Skin epidermis (tissue), 12 donors: ENCODE measurements around the gene EIF5A.

ENCODE experiments used
- H3K27ac ChIP-seq, 21 experiments: fragments of 200-600 bp; sonication (generic) in 11 of 21; one replicate each; pipeline ENCODE4 v1.5.0; 2020; ENCODE audit warnings: mild to moderate bottlenecking in 3 of 21, inconsistent platforms in 2 of 21, moderate library complexity in 2 of 21
- H3K4me3 ChIP-seq, 7 experiments: fragments of 200-600 bp; sonication (generic) in 2 of 7; one replicate each; pipeline ENCODE4 v1.5.0; 2020; ENCODE audit warnings: inconsistent platforms in 2 of 7, mild to moderate bottlenecking in 2 of 7, moderate library complexity in 1 of 7

The EIF5A gene

DNA sequence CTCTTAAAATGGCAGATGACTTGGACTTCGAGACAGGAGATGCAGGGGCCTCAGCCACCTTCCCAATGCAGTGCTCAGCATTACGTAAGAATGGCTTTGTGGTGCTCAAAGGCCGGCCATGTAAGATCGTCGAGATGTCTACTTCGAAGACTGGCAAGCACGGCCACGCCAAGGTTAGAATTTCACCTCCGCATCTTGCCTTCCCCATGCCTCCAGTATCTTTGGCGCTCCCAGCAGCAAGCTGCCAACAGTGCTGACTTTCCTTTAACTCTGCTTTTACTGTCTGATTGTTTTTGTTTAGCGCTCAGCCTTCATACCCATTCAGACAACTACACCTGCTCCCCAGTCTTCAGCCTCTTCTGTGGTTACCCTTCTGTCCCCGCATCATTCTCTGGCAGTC, 2.2 kb downstream of the EIF5A start:
- Histone ChIP-seq H3K27ac (peak overlapping the region in 14 of 21 experiments; percentile 93 to 100 (median 100)), H3K4me3 (peak overlapping the region in 4 of 7 experiments; percentile 86 to 100 (median 94))

DNA sequence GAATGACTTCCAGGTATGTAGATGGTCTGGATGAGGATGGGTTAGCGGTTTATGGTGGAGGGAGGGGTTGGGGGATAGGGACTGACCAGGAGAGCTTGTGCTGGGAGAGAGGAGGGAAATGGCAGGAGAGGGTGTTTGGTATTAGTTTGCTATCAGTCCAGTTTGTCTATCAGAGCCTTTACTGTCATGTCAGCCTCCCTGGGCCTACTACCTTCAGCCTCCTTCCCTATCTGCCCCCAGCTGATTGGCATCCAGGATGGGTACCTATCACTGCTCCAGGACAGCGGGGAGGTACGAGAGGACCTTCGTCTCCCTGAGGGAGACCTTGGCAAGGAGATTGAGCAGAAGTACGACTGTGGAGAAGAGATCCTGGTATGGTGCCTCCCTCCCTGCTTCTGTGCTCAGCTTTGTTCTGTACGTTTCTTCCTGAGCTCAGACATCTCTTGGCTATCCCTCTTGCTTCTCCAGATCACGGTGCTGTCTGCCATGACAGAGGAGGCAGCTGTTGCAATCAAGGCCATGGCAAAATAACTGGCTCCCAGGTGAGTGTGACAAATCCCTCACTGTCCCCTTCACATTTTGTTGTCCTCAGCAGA, 3.8 kb downstream of the EIF5A start:
- Histone ChIP-seq H3K27ac (no peak overlapping the region), H3K4me3 (no peak overlapping the region)

DNA sequence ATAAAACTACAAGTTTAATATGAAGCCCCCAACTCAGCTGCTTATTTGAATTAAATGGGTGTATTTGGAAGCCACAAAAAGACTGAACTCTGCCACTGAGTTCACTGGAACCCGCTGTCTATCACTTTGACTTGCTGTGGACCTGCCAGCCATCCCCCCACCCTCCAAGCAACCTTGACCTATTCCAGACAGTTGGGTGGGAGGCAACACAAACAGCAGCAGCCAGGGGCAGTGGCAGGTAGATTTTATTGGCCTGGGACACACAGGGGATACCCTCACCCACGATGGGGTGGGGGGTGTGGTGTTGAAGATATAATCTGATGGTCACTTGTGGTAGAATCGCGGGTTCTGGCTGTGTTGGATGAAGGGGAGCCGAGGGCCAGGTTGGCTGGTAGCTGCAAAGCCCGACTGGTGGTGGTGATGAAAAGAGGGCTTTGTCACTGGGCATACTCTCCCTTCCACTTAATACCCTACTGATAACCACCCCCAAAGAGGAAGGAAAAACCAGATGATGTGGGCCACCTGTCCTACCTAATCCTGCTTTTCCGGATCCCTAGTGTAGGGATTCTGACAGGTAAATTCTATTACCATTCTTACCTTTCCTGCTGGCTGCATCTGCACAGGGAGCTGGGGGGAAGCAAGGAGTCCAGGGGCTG, 5.1 kb downstream of the EIF5A start:
- no peak overlapping the region for H3K4me3 ChIP-seq
- H3K27ac ChIP-seq, result no peak overlapping the region

DNA sequence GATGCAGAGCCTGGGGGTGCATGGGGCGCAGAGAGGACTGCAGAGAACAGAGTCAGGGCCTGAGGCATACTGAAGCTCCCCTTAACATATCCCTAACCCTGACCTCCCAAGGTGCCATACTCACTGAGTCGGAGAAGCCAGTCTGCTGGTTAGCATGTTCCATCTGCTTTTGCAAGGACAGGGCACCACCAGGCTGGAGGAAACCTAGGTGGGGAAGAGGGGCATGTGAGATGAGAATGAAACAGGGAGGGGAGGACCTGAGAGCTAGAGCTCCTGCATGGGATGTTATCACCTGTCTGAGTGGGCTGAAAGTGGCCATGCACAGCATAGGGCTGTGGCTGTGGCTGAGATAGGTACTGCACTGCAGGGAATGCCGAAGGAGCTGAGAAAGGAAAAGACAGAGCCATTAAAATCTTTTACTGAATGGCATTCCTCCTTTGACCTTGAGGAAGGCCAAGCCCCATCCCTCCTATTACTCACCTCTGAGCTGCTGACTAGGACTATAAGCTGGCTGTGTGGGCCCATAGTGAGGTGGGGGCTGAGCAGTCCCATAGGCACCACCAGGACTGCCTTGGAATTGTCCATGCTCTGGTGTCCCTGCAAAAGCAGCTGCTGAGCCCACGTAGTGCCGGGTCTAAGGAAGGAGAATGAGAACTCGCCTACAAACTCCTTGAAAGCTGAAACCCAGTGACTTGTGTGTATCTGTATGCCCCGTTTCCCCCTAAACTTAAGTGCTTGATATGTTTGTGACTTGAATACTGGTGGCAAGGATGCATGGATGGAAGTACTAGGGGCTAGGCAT, 5.9 kb downstream of the EIF5A start:
- H3K27ac ChIP-seq, result peak overlapping the region in 1 of 21 experiments; percentile 38
- no peak overlapping the region for H3K4me3 ChIP-seq

DNA sequence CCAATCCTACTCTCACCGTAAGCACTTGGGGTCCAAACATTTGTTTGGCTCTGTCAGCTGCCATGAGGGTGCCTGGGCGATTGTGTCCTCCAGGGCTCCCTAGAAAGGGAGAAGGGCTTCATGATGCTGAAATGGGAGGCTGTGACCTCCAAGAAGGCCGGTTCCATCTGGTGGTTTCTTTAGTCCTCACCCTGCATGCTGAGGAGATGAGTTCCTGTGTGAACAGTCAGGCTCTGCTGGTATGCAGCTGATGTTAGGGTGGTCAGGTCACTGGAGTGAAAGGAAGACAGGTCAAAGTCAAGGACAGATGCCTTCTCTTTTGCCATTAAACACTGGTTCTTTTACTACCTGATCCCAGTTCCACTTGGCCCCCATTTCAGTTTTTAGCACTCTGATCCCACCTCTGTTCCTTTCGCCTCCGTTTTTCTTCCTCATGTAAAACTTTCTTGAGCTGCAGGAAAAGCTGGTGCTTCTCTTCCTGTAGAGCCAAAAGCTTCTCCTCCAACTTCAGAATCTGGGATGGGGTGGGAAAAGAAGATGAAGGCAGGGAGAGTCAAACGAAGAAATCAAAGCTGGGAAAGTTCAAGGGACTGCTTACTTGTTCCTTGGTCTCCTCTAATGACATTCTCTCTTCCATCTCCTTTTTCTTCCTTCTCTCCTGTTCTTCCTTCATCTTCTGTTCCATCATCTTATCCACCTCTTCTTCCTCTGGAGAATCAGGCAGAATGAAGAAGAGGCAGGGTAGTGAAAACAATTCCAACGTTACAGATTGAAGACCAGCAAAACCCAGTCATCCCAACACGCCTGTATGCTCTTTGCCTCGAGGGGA, 6.7 kb downstream of the EIF5A start:
- Histone ChIP-seq H3K4me3 (peak overlapping the region; percentile 50 to 92 (median 82)), H3K27ac (peak overlapping the region in 20 of 21 experiments; percentile 76 to 98 (median 92))

DNA sequence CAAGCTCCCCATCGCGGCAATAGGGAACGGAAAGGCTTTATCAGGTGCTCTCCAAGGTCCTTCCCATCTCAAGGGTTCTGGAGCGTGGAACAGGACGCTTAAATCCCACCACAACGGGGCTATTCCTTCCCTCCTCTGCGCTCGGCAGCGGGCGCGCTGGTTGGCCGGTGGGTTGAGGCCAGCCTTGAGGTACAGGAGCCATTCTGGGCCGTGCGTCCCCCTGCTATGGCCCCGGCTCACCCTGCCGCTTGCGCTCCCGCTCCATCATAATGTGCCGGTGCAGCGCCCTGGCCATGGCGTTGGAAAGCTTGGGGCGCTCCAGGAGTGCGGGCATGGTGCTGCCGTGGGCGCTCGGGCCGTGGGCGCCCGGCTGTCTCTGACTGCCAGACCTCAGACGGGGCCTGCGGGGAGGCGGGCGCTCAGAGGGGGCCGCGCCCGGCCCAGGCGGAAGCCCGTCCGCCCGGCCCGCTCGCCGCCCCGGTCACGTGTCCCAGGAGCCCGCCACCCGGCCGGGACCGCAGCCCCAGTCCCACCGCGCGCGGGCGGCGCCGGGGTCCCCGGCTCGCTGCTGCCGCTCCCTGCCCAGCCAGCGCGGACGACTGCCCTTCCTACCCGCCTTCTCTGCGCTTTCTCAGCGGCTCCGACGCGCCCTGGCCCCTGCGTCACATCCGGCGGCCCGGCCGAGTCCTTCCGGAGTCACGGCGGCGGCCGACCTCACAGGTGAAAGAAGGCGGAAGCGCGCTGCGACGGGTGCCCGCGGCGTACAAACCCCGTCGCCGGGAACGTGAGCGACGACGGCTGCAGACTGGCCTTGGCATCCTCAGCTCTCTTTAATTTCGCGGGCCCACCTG, 7.5 kb downstream of the EIF5A start, which contains the start of gene GPS2:
Gene GPS2 (minus strand): TSS at position 642 of the 851 bp plus-strand sequence. CDS start 308 bp downstream, at position 334.
- Histone ChIP-seq H3K27ac (peak within 1 kb of the TSS; percentile 76 to 98 (median 92)), H3K4me3 (peak within 1 kb of the TSS; percentile 50 to 92 (median 82))

DNA sequence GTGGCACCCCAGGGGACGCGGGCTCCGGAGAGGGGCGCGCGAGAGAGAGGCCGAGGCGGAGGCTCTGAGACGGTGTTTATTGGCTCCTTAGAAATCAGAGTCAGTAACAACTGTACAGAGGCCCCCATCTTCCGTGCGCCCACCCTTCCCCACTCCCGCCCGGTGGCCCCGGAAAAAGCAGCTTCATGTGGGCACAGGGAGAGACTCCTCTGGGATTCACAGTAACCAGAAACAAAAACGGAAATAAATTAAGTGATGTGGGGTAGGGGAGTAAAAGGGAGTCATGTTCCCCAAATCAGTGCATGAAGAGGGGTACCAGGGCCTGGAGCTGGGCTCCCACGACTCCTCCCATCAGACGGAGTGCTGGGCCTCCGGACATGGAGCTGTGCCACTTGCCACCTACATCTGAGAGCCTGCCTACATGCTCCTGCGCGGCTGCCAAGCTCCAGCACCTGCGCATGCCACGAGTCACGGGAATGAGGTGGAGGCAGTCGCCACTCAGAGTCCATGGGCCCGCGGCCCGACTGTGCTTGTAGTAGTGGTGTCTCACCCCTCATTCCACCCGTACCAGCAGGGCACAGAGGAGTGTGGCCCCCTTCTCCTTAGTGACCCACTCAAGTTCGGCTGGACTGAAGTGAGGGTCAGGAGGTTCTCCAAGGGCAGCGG, 8.3 kb downstream of the EIF5A start:
- peak overlapping the region; percentile 76 to 98 (median 92) for H3K27ac ChIP-seq
- peak overlapping the region; percentile 50 to 92 (median 82) for H3K4me3 ChIP-seq

DNA sequence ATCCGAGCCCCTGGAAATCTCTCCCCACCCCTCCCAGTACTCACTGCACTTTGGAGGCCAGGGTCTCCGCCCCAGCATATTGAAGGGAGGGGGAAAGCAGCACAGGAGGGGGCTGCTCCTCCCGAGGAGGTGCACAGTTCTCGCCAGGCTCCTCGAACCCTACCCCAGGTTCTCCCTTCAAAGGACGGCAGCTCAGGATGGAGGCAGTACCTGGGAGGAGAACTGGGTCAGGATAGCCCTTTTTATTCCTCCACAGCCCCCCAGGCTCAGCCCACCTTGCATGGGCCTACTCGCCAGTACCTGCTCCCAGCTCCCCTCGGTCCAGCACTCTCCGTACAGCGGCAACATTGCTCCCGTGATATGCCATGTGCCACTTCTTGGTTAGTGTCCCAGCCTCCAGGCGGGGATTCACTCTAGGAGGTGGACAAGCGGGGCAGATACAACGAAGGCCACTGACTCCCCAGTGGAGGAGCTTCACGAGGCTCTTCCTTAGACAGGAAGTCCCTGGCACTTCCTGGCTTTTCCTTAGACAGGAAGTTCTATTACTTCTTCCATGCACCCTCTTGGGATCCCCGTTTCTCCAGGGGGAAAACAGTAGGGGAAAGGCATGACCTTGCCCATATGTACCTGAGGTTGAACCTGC, 9.9 kb downstream of the EIF5A start:
- Histone ChIP-seq H3K27ac (peak overlapping the region in 1 of 21 experiments; percentile 38), H3K4me3 (no peak overlapping the region)

DNA sequence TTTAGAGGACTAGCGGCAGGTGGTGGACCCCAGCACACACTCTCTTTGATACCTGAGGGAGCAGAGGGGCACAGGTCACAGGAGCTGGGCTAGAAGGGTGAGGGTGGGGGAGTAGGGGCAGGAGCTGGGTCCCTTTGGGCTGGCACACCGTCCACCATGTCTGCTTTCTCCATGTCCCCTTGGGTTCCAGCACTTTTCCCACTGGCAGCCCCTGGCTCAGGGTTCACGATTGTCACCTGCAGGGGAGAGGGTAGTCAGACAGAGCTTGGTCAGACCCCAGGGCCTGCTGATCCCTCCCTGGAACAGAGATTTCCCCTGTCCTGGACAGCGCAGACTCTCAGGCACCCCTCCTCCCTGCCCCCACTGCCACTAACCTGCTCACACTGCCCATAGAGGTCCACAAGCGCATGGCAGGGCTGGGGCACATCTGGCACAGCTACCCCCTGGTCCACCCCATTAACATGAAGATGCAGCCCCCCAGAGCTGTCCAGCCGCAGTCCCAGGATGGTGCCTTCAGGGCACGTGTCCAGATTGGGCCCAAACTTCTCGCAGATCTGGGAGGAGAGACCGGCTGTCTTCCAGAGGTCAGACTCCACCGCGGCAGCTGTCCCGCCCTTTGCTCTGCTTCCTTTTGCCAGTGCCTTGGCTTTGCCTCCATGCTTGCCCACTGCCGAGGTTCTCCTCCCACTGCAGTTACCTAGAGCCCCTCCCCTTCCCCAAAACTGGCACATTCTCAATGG, 10.9 kb downstream of the EIF5A start:
- Histone ChIP-seq H3K4me3 (no peak overlapping the region), H3K27ac (peak overlapping the region in 1 of 21 experiments; percentile 5)

DNA sequence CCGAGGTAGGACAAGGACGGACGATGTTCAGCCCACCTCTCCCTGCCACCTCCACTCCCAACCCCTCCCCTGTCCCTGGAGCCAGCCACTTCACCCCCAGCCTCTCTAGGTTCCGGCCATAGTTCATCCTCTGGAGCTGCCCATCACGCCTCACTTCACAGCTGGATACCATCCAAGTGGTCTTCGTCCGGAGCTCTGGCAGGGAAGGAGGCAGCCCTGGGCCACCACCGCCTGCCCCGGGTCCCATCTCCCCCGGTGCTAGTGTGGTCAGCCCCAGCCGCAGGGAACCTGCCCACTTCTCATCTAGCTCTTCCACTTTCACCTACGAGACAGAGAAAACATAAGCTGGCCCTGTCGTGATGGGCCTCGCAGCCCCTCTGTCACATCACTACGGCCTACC, 14.0 kb downstream of the EIF5A start:
- Histone ChIP-seq H3K27ac (no peak overlapping the region), H3K4me3 (no peak overlapping the region)

DNA sequence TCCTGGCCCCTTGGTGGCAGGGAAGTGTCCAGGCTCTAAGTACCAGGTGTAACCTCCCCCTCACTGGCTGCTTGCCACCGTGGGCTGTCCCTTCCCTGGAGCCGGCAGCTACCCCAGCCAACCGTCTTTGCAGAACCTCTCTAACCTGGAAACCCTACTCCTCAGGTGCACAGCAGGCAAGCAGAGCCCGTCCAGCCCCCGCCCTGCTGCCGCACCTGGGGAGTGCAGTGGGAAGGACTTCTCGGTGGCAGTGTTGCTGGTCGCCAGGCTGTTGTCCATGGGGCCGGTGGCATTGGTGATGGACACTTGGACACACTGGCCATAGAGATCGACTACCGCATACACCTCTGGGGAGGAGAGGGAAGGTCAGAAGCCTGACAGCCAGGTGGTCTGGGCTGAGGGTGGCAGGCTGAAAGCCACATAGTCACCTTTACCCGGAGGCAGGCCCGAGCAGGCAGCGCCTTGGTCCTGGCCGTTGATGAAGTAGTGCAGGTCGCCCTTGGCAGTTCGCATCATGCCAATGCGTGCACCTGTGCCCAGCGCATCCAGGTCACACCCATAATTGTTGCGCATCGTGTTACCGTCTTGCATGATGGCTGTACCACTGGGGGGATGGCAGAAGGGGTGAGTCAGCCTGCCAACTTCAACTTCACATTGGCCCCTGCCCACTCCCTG, 15.2 kb downstream of the EIF5A start:
- H3K27ac ChIP-seq, result no peak overlapping the region
- H3K4me3 ChIP-seq, result no peak overlapping the region

DNA sequence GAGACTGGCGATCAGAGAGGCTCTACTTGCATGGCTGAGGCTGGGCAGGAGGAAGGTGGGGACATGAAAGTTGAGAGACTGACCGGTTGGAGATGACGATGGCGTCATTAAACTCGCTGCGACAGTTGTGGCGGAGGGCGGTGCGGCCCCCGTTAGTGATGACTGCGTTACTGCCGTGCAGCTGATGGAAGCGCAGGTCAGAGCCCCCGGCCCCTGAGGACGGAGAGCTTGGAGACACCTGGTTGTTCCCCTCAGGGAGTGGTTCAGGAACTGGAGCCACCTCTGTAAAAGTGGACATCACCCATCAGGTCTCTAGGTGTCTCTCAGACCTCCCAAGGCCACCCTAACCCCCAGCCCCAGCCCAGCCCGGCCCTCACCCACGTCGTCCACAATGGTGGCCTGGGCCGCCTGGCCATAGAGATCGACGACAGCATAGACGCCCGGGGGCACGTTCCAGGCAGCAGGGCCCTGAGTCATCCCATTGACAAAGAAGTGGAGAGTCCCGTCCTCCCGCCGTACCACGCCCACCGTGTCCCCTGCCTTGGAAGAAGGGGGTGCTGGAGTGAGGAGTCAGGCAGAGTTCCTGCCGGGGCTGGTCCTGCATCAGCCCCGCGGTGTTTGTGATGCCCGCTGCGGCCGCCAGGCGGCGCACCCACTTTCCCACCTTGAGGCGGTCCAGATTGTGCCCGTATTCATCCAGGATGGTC, 16.5 kb downstream of the EIF5A start:
- H3K27ac ChIP-seq, result no peak overlapping the region
- no peak overlapping the region for H3K4me3 ChIP-seq

DNA sequence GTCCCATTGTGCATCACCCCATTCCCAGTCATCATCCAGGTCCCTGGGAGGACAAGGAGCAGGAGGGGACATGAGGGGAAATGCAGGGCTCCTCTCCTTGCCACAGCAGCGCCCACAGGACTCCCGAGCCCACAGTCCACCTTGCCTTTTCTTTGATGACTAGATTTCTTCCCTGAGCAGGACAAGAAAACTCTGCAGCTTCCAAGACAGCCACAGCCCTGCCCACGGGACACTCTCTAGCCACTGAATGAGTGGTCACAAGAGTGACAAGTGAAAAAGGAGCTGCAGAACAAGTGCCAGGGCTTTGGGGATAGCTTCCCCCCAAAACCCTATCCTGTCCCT, 17.0 kb downstream of the EIF5A start:
- Histone ChIP-seq H3K4me3 (no peak overlapping the region), H3K27ac (no peak overlapping the region)

DNA sequence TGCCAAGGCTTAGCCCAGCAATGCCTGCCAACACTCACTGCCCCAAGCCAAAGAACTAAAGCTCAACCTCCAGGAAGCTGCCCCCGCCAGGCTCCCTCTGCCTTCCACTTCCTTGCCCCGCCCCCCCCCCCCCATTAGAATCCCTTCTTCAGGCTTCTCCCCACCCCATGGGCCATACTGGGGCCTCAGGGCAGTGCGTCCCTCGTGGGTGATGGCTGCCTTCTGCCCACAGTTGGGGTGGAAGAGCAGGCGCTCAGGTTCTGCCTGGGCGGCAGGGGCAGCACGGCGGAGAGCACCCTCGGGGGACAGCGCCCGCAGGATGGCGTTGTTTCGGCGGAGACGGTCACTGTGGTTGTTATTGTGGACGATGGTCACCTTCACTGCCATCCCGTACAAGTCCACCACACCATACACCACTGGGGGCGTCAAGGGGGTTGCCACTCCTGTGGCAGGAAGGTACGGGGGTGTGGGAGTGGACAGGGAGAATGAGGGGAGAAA, 17.7 kb downstream of the EIF5A start:
- Histone ChIP-seq H3K4me3 (no peak overlapping the region), H3K27ac (no peak overlapping the region)

DNA sequence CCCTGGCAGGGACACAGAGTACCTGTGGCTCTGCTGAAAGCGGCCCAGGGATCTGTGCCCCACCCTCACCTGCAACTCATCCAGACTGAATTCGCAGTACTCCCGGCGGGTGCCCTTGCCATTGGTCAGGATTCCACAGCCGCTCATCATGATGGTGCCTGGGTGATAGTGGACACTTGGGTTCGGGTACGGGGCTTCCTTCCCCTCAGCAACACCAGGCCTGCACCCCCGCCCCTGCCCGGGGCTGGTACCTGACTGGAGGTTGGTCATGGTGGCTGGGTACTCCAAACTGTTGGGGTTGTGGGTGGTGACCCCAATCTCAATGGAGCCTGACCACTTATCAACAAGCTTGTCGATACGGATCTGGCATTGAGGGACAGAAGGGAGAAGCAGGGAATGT, 18.8 kb downstream of the EIF5A start:
- H3K4me3 ChIP-seq, result no peak overlapping the region
- no peak overlapping the region for H3K27ac ChIP-seq

DNA sequence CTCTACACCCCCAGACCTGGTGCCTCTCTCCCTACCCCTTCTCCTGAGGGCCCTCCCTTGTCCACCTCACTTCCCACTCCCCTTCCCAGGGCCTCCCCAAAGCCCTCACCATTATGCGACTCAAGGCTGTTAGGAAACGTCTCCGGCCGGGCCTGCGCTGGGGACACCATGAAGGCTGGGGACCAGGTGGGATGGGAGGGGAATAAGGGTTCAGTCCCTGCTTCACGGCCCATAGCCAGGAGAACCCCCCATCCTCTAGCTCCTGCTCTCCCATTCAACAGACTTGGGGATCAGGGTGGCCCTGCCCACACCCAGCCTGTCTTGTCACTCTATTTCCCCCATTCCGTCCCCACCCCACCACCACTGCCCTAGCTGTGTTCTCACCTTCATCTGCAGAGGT, 19.6 kb downstream of the EIF5A start:
- no peak overlapping the region for H3K27ac ChIP-seq

More for the DNA sequence above, 19.6 kb downstream of the EIF5A start:
- H3K4me3 ChIP-seq, result no peak overlapping the region
